ENCODE results near the gene TRAF2.

The TRAF2 gene

DNA sequence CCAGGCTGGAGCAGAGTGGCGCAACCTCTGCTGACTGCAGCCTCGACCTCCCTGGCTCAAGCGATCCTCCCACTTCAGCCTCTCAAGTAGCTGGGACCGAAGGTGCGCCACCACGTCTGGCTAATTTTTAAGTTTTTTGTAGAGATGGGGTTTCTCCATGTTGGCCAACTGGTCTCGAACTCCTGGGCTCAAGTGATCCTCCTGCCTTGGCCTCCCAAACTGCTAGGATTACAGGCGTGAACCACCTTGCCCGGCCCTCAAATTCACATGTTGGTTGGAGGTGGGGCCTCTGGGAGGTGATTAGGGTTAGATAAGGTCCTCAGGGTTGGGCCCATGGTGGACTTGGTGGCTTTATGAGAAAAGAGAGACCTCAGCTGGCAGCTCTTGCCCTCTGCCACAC, 75.8 kb downstream of the TRAF2 start:
- no peak for DNase-seq (ENCODE audit: low read depth)

DNA sequence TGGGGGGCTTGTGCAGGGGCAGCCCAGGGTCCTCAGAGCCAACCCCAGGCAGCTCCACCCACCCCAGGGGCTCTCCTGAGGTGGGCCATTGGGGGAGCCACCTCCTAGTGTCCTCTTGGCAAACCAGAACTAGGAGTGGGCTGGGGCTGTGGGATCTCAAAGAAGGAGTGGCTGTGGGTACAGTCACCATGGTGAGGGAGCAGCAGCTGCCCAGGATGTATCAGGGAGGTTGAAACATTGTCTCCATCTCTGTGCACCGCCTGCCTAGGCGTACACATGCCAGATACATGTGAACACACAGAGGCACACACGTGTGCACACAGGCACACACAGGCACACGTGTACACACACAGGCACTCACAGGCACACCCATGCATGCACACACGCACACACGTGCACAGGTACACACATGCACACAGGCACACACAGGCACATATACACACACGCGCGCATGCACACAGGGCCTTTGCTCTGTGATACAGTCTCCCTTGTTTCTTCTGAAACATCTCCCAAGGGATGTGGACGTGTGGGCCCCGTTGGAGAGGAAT, 76.5 kb downstream of the TRAF2 start:
- no peak for DNase-seq (ENCODE audit: low read depth)

DNA sequence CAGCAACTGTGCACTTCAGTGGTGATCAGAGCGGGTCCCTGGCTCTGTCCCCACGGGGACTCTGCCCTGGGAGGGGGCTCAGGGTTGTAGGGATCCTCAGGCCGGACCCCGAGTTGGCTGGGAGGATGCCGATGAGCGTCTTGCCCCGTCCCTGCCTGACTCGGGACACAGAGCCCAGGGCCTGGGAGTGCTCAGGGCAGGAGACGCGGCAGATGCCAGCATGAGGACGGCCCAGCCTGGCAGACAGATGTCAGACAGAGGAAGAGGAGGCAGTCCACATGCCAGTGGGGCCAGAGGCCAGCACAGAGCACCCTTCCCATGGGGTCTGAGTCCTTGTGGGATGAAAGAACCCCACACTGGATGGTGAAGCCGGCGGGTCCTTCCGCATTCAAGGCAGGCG, 77.0 kb downstream of the TRAF2 start:
- no peak for DNase-seq (ENCODE audit: low read depth)

DNA sequence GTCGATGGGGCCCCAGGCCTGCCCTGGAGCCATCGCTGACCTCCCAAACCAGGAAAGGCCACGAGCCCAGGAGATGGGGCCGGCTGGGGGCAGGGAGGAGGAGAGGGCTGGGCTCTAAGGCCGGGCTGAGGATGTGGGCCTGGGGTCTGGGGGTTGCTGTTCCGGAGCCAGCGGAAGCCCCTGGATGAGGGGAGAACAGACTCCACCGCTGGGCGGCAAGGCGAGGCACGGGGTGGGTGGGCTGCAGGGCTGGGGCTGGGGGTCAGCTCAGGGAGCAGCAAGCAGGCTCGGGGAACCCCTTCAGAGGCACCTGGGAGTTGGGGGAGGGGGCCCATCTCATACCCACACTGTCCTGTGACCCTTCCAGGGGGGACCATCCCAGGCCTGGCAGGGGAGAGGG, 77.4 kb downstream of the TRAF2 start:
- DNase-seq (ENCODE audit: low read depth) = no peak

DNA sequence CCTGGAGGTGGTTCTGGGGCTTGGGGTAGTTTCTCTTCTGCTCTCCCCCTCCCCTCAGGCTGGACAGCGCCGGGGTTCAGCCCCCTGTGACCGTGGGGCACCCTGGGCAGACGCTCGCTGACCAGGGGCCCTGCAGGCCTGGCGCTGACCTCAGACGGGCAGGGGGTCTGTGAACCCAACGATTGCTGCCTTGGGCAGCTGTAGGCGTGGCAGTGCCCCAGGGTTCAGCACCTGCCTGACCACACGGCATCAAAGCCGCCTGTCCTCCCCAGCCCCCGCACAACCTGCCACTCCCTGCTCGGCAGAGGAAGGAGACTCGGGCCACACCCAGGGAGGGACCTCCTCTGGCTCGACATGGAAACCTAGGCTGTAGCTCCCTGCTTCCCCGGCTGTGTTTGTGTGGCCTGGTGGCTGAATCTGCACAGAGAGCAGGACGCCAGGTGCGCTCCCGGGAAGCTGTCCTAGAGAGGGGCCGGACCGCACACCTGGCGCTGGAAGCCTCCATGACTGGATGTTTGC, 77.9 kb downstream of the TRAF2 start:
- DNase-seq (ENCODE audit: low read depth) = no peak

DNA sequence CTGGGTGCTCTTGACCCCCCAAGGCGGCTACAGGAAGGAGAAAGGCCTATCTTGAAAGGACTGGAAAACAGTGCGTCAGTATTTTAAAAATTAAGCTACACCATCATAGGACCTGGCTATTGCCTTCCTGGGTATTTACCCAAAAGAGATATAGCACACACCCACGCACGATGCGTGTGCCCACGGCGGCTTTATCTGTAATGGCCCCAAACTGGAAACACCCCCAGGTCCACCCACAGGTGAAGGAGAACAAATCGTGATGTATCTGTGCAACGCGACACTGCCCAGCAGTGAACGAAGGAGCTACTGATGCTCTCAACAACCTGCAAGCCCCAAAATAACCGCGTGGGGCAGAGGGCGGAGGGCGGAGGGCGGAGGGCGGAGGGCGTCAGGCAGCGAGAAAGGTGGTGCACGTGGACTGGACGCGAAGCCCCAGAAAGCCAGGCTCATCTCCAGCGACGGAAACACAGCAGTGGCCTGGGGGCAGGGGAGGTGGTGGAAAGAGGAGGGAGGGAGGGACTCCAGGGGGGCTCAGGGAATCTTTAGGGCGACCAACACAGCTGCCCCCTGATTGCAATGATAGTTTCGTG, 78.6 kb downstream of the TRAF2 start:
- no peak for DNase-seq (ENCODE audit: low read depth)

DNA sequence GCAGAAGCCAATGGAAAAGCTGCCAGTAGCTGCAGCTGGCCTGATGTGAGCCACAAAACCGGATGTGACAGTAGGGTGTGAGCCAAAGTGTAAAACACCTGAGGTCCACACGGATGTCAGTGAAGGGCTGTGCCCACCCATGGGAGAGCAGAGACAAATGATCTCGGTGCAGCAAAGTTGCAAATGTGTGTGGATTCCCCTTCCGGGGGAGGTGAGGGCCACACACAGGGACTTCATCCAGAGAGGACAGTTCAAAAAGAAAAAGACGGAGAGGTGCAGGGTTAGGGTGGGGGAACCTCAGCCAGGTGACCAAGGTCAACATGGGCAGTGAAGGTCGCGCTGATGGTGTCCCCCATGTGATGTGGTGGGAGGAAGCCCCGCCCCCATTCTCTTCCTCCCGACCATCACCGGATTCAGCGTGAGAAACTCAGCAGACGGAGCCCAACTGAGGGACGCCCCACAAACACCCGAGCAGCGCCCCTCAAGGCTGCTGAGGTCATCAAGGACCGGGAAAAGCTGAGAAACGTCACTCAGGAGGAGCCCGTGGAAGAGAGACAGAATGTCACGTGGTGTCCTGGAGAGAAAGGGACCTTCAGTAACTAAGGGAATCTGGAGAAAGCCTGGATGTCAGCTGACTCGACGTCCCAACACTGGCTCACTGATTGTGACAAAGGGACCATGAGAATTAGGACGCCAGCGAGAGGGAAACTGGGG, 79.6 kb downstream of the TRAF2 start:
- no peak for DNase-seq (ENCODE audit: low read depth)

DNA sequence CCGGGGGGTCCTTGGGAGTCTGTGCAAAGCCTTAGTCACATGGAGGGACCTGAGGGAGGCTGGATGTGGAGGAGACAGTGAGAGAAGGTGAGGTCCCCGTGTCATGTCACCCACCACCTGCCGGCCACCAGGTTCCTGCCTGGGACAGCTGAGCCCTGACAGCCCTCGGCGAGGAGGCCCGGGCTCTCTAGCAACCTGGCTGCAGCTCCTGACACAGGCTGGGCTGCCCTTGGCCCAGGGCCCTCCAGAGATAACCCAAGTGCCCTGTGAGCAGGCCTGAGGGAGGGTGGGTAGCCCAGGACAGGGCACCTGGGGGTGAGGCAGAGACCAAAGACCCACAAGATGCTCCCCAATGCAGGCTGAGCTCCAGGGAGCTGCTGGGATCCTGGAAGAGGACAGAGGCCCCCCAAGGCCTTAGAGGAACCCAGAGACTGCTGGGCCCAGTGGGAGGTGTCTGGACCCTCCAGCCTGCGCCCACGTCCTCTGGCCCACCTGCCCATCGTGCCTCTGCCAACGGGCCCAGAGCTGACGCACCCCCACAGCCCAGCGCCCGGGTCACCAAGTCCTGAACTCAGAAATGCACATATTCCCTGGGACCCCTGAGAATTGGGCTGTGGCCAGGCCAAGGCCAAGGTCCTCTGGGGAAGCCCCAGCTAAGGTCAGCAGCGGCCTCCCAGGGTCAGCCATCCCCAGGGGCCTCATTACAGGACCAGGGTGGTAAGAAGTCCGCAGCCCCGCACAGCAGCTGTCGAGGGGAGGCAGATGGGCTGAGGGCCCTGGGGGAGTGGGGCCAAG, 82.2 kb downstream of the TRAF2 start:
- DNase-seq (ENCODE audit: low read depth) = no peak

DNA sequence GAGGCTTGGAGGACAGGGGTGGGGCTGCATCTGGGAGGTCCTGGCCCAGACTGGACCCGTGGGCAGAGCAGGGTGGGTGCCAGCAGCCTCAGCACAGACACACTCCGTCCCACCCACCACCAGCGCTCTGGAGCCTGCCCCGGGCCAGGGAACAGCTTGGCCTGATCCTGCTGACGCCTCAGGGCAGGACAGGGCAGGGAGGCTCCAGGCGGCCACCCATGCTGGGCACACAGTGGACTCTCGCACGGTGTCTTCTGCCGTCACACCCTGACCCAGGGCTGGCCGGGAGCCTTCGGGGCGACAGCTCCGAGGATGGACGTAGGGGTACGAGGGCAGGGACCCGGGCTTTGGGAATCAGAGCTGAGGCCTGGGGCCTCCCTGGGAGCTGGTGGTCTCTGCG, 82.8 kb downstream of the TRAF2 start:
- no peak for DNase-seq (ENCODE audit: low read depth)

DNA sequence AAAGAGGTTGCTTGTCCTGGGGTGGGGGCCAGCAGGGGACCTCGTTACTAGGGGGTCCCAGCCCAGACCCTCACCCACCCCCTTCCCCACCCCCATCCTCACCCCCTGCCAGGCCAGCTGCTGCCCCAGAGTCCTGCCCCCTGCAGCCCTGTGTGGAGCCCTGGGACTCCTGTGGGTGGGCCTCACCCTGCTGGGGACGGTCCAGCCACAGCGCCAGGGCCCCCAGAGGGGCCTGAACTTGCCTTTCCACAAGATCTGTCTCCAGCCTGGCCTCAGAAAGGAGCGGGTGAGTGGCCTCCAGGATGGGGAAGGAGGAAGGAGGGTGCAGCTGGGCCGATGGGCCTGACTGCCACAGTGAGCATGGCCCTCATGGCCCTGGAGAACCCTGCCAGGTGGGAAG, 83.5 kb downstream of the TRAF2 start:
- no peak for DNase-seq (ENCODE audit: low read depth)

DNA sequence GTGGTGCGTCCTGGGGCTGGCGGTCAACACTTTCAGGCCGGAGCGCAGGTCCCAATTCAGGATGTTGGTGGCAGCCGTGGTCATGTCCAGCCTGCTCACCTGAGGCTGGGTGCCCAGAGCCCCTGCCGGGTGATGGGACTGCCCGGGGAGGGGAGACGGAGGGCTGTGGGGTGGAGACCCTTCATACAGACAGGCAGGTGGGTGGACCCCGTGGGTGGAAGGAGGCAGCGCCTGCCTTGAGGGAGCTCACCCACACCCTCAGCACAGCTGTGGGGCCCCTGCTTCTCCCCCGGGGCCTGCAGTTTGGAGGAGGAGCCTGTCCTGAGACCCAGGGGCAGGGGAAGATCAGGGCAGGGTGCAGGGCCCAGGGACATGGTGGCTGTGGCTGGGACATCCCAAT, 84.0 kb downstream of the TRAF2 start:
- no peak for DNase-seq (ENCODE audit: low read depth)

DNA sequence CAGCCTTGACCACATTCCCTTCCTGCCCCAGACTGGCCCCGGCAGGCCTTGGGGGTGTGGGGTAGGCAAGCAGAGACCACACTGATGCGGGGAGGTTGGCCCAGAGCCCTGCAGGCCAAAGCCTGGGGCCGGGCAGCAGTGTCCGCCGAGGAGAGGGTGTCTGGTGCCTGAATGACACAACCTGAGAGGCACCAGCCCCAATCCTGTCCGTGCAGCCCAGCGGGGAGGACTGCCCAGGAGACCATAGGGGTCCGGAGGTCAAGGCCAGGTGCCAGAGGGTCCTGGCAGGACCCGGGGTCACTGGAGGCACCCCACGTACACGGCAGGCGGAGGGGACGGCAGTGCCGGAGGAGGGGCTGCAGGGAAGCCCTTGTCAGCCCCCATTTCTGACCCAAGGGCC, 85.4 kb downstream of the TRAF2 start:
- DNase-seq (ENCODE audit: low read depth) = no peak

DNA sequence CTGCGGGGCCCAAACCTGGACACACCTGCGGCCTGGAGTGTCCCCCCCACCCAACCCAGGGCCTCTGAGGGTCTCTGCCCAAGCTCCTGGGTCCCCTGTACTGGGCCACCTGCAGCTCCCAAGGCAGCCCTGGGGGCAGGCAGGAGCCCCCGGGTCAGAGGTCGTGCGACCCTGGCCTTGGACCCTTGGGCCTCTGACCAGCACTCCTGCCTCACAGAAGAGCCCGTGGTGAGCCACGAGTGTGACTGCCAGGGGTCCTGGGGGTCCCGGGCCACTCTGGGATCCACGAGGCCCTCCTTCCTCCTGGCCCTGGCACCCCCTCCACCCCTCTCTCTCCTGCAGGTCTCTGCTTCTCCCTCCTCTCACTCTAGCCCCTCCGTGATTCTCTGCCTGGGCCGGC, 86.0 kb downstream of the TRAF2 start:
- no peak for DNase-seq (ENCODE audit: low read depth)

DNA sequence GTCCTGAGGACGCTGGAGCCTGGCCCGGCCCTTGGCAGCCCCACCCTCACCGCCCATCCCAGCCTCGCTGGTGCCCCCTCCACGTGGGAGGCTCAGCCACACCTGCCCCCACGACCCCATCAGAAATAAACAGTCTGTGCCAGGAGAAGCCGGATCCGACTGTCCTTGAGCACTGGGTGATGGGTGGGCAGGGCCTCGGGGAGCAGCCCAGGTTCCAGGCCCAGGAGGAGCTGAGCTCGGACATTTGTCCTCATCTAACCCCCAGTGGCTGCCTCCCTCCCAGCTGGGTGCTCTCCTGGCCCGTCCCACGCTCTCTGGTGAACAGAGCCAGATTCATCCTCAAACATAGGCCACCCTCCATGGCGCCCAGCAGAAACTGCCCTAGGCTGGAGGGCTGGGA, 86.4 kb downstream of the TRAF2 start:
- DNase-seq (ENCODE audit: low read depth) = no peak

DNA sequence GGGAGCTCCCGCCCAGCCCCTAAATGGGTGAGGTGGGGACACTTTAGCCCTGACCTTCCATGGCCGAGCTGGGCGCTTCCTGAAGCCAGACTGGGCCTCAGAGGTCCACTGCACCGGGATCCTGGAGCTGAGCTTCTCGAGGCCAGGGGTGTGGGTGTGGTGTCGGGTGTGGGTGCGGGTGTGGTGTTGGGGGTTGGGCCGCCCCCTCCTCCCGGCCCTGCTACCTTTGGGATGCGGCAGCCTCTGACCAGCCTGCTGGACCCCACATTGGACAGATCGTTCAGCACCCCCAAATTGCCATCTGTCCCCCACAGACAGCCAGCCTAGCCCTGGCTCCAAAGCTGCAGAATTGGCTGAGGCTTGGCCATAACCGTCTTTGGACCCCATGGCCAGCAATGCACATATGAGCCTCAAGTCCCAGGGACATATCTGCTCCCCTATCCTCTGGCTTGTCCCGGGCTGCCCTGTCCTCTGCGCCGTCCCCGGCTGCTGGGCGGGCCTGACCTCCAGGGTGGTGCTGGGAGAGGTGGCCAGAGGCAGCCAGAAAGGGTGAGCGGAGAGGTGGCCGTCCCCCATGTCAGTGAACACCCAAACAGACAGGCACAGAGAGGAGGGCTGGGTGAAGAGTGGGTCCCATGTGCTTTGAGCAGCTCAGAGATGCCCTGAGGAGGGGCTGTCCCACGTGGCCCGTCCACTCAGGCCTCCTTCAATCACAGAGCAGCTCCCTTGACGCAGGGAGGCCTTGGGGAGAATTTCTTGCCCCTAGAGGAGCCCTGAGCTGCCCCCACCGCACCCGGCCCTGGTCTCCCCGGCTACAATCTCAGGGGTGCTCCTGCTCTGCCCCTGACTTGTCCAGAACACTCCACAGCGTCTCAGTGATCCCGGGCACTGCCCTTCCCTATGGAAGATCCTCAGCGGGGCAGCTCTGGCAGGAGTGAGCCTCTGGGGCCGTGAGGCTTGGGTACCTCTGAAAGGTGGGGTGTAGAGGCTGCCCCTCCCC, 87.6 kb downstream of the TRAF2 start:
- DNase-seq (ENCODE audit: low read depth) = no peak

DNA sequence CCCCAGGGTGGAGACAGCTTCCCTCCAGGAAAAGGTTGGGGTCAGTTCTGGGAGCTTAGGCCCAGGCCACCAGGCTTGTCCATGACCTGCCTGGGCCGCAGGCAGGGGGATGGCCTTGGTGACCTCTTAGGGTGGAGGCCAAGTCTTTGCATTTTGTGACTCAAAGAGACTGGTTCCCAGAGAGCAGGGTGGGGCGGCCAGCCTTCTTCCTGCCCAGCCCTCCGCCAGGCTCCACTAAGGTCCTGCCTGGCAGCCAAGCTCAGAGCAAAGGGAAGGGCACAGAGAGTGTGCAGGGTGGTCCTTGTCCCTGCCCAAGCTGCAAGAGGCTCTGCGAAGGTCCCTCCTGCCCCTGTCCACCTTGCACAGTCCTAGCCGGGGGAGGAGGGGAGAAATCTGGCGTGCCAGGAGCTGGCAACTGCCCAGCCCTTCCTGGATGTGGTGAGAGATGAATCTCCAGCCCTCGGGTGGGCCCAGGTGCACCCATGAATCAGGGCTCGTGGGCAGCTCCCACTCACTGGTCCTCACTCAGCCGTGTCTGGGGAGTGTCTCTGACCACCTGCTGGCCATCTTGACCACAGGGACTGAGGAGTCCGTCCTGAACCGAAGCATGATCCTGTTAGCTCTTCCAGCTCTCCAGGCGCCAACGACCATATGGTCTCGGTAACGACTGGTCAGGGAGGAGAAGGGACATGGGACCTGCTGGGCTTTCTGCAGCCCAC, 88.7 kb downstream of the TRAF2 start:
- DNase-seq (ENCODE audit: low read depth) = no peak

DNA sequence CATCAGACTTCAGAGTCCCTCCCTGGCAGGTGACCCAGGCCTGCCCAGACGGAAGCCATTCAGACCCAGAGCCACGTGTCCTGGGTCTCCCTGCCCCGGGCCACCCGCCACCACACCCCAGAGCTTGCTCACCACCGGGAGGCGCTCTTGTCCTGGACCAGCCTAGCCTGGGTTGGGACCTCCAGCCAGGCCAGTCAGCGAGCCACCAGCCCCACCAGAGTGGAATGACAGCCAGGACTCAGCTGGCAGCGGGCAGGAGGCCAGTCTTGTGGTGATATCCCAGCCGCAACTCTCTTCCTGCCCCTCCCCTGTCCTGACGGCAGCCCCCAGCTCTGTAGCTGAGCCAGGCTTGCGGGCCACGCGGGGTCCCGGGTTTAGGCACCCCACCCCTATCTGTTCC, 89.3 kb downstream of the TRAF2 start:
- no peak for DNase-seq (ENCODE audit: low read depth)

Data from HS-27A (cell line).